Sigmoid colon (tissue), 4 donors: Measurements from ENCODE around the gene OR6B1.
"Not testable (repeated sequence)": the region's sequence is repeated elsewhere in the genome, so short reads cannot be mapped to it uniquely, and the experiment has no call there.

ENCODE experiments used
- POLR2AphosphoS5 ChIP-seq, 4 donors: sonication (generic); formaldehyde crosslinking; IDR thresholded peaks; one replicate each; pipeline ENCODE4 v1.6.1; 2017; ENCODE audit warnings: antibody characterized with exemption in 4 of 4
- TF ChIP-seq, protein P1 (sequence below), 4 experiments: fragments of 450-650 bp in 3 of 4; fragments of 200-600 bp in 1 of 4; IDR thresholded peaks; one replicate each; pipeline ENCODE4 v1.5.1; 2016 to 2019; ENCODE audit warnings: antibody characterized with exemption in 4 of 4, mild to moderate bottlenecking in 3 of 4, moderate library complexity in 2 of 4

DNA sequence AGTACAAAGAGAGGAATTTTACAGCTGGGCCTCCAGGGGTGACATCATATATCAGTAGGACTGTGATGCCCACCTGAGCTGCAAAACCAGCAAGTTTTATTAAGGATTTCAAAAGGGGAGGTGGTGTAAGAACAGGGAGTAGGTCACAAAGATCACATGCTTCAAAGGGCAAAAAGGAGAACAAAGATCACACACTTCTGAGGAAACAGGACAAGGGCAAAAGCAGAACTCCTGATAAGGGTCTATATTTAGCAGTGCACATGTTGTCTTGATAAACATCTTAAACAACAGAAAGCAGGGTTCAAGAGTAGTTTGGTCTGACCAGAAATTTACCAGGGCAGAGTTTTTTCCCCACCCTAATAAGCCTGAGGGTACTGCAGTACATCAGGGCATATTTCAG is 9.9 kb downstream of the OR6B1 start:
- TF ChIP-seq, protein P1, sequence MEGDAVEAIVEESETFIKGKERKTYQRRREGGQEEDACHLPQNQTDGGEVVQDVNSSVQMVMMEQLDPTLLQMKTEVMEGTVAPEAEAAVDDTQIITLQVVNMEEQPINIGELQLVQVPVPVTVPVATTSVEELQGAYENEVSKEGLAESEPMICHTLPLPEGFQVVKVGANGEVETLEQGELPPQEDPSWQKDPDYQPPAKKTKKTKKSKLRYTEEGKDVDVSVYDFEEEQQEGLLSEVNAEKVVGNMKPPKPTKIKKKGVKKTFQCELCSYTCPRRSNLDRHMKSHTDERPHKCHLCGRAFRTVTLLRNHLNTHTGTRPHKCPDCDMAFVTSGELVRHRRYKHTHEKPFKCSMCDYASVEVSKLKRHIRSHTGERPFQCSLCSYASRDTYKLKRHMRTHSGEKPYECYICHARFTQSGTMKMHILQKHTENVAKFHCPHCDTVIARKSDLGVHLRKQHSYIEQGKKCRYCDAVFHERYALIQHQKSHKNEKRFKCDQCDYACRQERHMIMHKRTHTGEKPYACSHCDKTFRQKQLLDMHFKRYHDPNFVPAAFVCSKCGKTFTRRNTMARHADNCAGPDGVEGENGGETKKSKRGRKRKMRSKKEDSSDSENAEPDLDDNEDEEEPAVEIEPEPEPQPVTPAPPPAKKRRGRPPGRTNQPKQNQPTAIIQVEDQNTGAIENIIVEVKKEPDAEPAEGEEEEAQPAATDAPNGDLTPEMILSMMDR (IDR thresholded peaks at IDR 0.05): not testable (repeated sequence)
- TF ChIP-seq POLR2AphosphoS5 (IDR thresholded peaks at IDR 0.05): not testable (repeated sequence)
